ENCODE results near the gene PPP2R5C. TPM values are rescaled to one million over a fixed set of nuclear protein-coding genes. Genes with fewer than 3 reads are reported as not detected.

PPP2R5C gene
- total RNA-seq, 1 experiment from 2014 or later: 301 TPM

DNA sequence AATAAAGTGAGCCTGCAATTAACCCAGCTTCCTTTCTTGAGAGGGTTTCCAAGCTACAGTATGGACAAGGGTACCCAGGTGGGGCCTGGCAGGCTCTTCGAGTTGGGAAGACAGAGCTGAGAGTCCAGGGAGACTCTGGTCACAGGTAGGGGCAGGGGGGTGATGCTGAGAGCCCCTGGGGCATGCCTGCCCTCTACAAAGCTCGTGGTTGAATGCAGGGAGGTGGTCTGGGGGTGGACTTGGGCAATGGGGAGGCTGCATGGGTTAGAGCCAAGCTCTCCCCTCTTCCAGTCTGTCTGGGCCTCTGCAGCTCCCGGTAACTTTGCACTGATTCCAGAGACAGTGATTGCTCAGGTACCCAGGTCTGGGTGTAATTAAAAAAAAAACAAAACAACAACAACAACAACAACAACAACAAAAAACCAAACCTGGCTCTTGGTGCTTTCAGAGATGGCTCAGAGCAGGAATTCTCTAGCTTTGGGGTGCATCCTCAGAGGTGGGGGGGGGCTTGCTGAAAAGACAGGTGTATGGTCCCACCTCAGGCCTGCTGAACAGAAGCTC is 30.8 kb upstream of the PPP2R5C start:
- Histone ChIP-seq H3K4me3 (ENCODE audit: low read length) (no peak overlapping the region), H3K79me2 (ENCODE audit: low read length) (no peaks in the 10 kb centered on the region), H3K36me3 (ENCODE audit: insufficient read depth, low read length) (no peaks in the 10 kb centered on the region), H3K27ac (ENCODE audit: low read length) (no peak overlapping the region), H3K4me1 (ENCODE audit: low read length) (peaks cover 7% of the 10 kb centered on the region), H3K27me3 (ENCODE audit: low read length) (no peaks in the 10 kb centered on the region), H4K20me1 (ENCODE audit: insufficient read depth, low read depth, low read length) (no peaks in the 10 kb centered on the region), H3K9me2 (replicated peaks; ENCODE audit: insufficient read depth, low read length) (no peaks in the 10 kb centered on the region), H2AFZ (ENCODE audit: low read length) (no peak overlapping the region), H3K4me2 (ENCODE audit: low read depth, low read length, poor library complexity, severe bottlenecking) (no peak overlapping the region), H3K9me3 (ENCODE audit: low read length) (no peaks in the 10 kb centered on the region), H3K9ac (ENCODE audit: low read length) (no peak overlapping the region)
- DNase-seq: no peak

DNA sequence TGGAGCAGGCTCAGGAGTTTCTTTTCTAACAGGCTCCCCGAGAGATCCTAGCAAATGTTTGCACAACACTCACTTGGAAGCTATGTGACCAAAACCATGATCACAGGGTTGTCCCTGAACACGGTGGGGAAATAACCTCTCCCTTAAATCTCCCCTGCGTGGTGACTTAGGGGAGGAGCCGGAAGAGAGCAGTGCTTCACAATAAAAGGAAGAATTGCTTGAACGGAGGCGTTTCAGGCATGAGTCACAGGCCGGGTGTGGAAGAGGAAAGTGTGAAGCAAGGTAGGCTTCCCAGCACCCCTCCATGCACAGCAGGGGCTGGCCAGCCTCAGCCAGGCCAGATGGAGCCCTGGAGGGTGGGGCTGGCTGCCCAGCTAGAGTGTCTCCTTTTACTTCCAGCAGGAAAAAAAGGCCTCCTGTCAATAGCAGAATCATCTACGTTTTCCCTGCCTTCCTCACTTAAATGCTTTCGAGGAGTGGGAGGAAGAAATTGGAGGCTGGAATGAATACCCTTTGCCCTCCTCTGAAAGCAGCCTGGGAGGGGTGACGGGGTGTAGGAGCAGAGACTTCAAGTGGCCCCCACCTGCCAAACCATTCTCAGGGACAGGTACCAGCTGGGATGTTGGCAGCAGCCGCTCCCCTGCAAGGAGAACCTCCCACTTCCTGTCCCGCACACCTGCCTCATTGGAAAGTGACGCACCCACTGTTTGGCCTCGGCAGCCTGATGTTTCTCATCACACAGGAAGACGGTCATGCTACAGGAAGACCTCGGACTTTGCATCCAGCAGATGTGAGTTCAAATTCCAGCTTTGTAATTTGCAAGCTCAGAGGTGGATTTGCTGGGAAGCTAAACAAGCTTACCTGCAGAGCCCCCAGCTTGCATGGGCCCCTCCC is 30.1 kb upstream of the PPP2R5C start:
- Histone ChIP-seq H3K4me1 (ENCODE audit: low read length) (peaks cover 7% of the 10 kb centered on the region), H3K4me3 (ENCODE audit: low read length) (no peak overlapping the region), H3K9me2 (replicated peaks; ENCODE audit: insufficient read depth, low read length) (no peaks in the 10 kb centered on the region), H4K20me1 (ENCODE audit: insufficient read depth, low read depth, low read length) (no peaks in the 10 kb centered on the region), H3K79me2 (ENCODE audit: low read length) (no peaks in the 10 kb centered on the region), H3K9me3 (ENCODE audit: low read length) (no peaks in the 10 kb centered on the region), H3K4me2 (ENCODE audit: low read depth, low read length, poor library complexity, severe bottlenecking) (no peak overlapping the region), H3K27ac (ENCODE audit: low read length) (no peak overlapping the region), H3K9ac (ENCODE audit: low read length) (no peak overlapping the region), H3K27me3 (ENCODE audit: low read length) (no peaks in the 10 kb centered on the region), H3K36me3 (ENCODE audit: insufficient read depth, low read length) (no peaks in the 10 kb centered on the region), H2AFZ (ENCODE audit: low read length) (no peak overlapping the region)
- DNase-seq: peak; percentile 56

DNA sequence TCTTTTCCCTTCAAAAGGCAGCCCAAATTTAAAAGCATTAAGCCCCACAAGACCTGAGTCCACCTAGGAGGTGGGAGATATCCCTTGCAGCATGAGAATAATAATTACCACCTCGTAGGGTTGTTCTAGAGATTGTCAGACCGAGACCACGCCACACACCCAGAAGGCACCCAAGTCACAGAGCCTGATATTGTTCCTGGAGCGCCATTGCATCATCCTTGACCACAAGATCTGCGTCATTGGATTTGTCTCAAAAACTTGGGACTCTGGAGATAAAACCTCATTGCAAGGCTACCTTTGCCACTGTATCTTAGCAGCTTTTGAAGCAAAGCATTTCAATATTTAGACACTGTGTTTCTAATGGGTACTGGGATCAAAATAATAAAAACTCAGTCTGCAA is 29.4 kb upstream of the PPP2R5C start:
- Histone ChIP-seq H3K9ac (ENCODE audit: low read length) (no peak overlapping the region), H3K27me3 (ENCODE audit: low read length) (no peaks in the 10 kb centered on the region), H3K9me3 (ENCODE audit: low read length) (no peaks in the 10 kb centered on the region), H3K4me1 (ENCODE audit: low read length) (peaks cover 7% of the 10 kb centered on the region), H3K79me2 (ENCODE audit: low read length) (no peaks in the 10 kb centered on the region), H3K9me2 (replicated peaks; ENCODE audit: insufficient read depth, low read length) (no peaks in the 10 kb centered on the region), H4K20me1 (ENCODE audit: insufficient read depth, low read depth, low read length) (no peaks in the 10 kb centered on the region), H3K4me2 (ENCODE audit: low read depth, low read length, poor library complexity, severe bottlenecking) (no peak overlapping the region), H3K36me3 (ENCODE audit: insufficient read depth, low read length) (no peaks in the 10 kb centered on the region), H3K27ac (ENCODE audit: low read length) (no peak overlapping the region), H3K4me3 (ENCODE audit: low read length) (no peak overlapping the region), H2AFZ (ENCODE audit: low read length) (no peak overlapping the region)
- DNase-seq: no peak

- H3K9me2 ChIP-seq (replicated peaks; ENCODE audit: insufficient read depth, low read length): no peaks in the 10 kb centered on the region
- no peaks in the 10 kb centered on the region for H4K20me1 ChIP-seq (ENCODE audit: insufficient read depth, low read depth, low read length)
- H3K4me3 ChIP-seq (ENCODE audit: low read length): no peak overlapping the region
- no peak overlapping the region for H3K27ac ChIP-seq (ENCODE audit: low read length)
- no peaks in the 10 kb centered on the region for H3K36me3 ChIP-seq (ENCODE audit: insufficient read depth, low read length)
- H2AFZ ChIP-seq (ENCODE audit: low read length): no peak overlapping the region
- DNase-seq: no peak
- H3K9ac ChIP-seq (ENCODE audit: low read length): no peak overlapping the region
- no peaks in the 10 kb centered on the region for H3K9me3 ChIP-seq (ENCODE audit: low read length)
- no peaks in the 10 kb centered on the region for H3K27me3 ChIP-seq (ENCODE audit: low read length)
- H3K4me1 ChIP-seq (ENCODE audit: low read length): peaks cover 10% of the 10 kb centered on the region
- H3K4me2 ChIP-seq (ENCODE audit: low read depth, low read length, poor library complexity, severe bottlenecking): no peak overlapping the region
- no peaks in the 10 kb centered on the region for H3K79me2 ChIP-seq (ENCODE audit: low read length)
Measured at GRCh38 chr14:101733211-101733610, 28.3 kb upstream of the PPP2R5C start.

DNA sequence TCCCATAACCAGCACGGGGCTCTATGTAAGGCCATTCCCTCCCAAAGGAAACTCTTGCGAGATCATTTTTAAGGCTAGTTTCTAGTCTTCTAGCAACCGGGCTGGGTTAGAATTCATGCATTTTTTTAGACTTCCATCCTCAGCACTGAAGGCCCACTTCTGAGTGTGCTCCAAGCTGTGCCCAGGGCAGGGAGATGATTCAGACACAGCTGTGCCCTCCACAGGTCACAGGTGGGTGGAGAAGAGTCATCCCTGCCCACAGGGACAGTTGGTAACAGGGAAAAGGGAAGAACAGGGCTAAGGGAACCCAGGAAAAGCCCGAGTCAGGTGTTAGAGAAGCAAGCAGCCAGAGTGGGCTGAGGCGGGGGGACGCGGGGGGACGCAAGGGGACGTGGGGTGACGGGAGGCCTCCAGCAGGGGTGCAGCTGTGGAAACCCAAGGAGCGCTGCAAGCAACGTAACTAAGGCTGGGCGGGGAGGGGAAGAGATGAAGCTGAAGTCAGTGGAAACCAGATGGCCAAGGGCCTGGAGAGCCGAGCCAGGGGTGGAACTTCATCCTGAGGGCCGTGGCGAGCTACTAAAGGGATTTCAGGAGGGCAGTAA is 27.2 kb upstream of the PPP2R5C start:
- Histone ChIP-seq H2AFZ (ENCODE audit: low read length) (no peak overlapping the region), H3K27ac (ENCODE audit: low read length) (no peak overlapping the region), H3K9ac (ENCODE audit: low read length) (no peak overlapping the region), H3K36me3 (ENCODE audit: insufficient read depth, low read length) (no peaks in the 10 kb centered on the region), H3K27me3 (ENCODE audit: low read length) (no peaks in the 10 kb centered on the region; the same call in 1 of the 2 replicates), H4K20me1 (ENCODE audit: insufficient read depth, low read depth, low read length) (no peaks in the 10 kb centered on the region), H3K9me3 (ENCODE audit: low read length) (no peaks in the 10 kb centered on the region), H3K4me1 (ENCODE audit: low read length) (peaks cover 10% of the 10 kb centered on the region), H3K9me2 (replicated peaks; ENCODE audit: insufficient read depth, low read length) (no peaks in the 10 kb centered on the region), H3K4me2 (ENCODE audit: low read depth, low read length, poor library complexity, severe bottlenecking) (no peak overlapping the region), H3K4me3 (ENCODE audit: low read length) (no peak overlapping the region), H3K79me2 (ENCODE audit: low read length) (no peaks in the 10 kb centered on the region)
- no peak for DNase-seq

GRCh38 chr14:101735453-101735852 is 26.1 kb upstream of the PPP2R5C start:
- Histone ChIP-seq H3K9me2 (replicated peaks; ENCODE audit: insufficient read depth, low read length) (no peaks in the 10 kb centered on the region), H3K79me2 (ENCODE audit: low read length) (no peaks in the 10 kb centered on the region), H3K9ac (ENCODE audit: low read length) (no peak overlapping the region), H3K27me3 (ENCODE audit: low read length) (no peaks in the 10 kb centered on the region; the same call in 1 of the 2 replicates), H2AFZ (ENCODE audit: low read length) (no peak overlapping the region), H3K9me3 (ENCODE audit: low read length) (peaks cover under 1% of the 10 kb centered on the region; the same call in 1 of the 2 replicates), H3K36me3 (ENCODE audit: insufficient read depth, low read length) (no peaks in the 10 kb centered on the region; the same call in 1 of the 2 replicates), H3K4me2 (ENCODE audit: low read depth, low read length, poor library complexity, severe bottlenecking) (no peak overlapping the region), H3K4me1 (ENCODE audit: low read length) (peaks cover 10% of the 10 kb centered on the region), H3K27ac (ENCODE audit: low read length) (no peak overlapping the region), H4K20me1 (ENCODE audit: insufficient read depth, low read depth, low read length) (no peaks in the 10 kb centered on the region), H3K4me3 (ENCODE audit: low read length) (no peak overlapping the region)
- DNase-seq: no peak

DNA sequence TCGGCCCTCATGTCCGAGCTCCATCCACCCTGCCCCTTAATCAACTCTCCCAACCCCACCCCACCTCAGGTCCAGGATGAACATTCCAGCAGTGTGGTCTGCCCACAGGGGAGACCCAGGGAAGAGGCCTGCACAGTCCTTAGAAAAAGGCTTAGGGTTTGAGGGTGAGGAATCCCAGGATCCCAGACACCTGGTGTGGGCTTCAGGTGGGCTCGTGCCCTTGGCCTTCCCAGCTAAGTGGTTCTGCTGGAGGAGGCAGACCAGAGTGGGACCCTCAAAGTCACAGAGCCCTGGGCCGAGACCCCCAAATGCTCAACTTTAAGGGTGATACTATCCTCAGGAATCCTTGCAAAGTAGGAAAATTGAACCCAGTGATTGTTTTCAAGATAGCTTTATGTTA is 25.4 kb upstream of the PPP2R5C start:
- no peak overlapping the region for H3K4me3 ChIP-seq (ENCODE audit: low read length)

GRCh38 chr14:101736585-101736984 is 24.9 kb upstream of the PPP2R5C start:
- H3K79me2 ChIP-seq (ENCODE audit: low read length): no peaks in the 10 kb centered on the region
- peaks cover 7% of the 10 kb centered on the region for H3K4me1 ChIP-seq (ENCODE audit: low read length)
- H3K27me3 ChIP-seq (ENCODE audit: low read length): no peaks in the 10 kb centered on the region; the same call in 1 of the 2 replicates
- peaks cover 5% of the 10 kb centered on the region; the same call in 1 of the 2 replicates for H3K9me3 ChIP-seq (ENCODE audit: low read length)
- no peak overlapping the region for H3K9ac ChIP-seq (ENCODE audit: low read length)
- no peaks in the 10 kb centered on the region for H3K9me2 ChIP-seq (replicated peaks; ENCODE audit: insufficient read depth, low read length)
- DNase-seq: no peak
- no peaks in the 10 kb centered on the region for H4K20me1 ChIP-seq (ENCODE audit: insufficient read depth, low read depth, low read length)
- H2AFZ ChIP-seq (ENCODE audit: low read length): no peak overlapping the region
- no peak overlapping the region for H3K27ac ChIP-seq (ENCODE audit: low read length)
- no peak overlapping the region for H3K4me3 ChIP-seq (ENCODE audit: low read length)
- no peaks in the 10 kb centered on the region; the same call in 1 of the 2 replicates for H3K36me3 ChIP-seq (ENCODE audit: insufficient read depth, low read length)
- no peak overlapping the region for H3K4me2 ChIP-seq (ENCODE audit: low read depth, low read length, poor library complexity, severe bottlenecking)

More for the DNA sequence above, 25.4 kb upstream of the PPP2R5C start:
- Histone ChIP-seq H3K9me2 (replicated peaks; ENCODE audit: insufficient read depth, low read length) (no peaks in the 10 kb centered on the region), H3K27ac (ENCODE audit: low read length) (no peak overlapping the region), H3K9ac (ENCODE audit: low read length) (no peak overlapping the region), H3K36me3 (ENCODE audit: insufficient read depth, low read length) (no peaks in the 10 kb centered on the region; the same call in 1 of the 2 replicates), H3K4me2 (ENCODE audit: low read depth, low read length, poor library complexity, severe bottlenecking) (no peak overlapping the region), H3K9me3 (ENCODE audit: low read length) (peaks cover 5% of the 10 kb centered on the region; the same call in 1 of the 2 replicates), H3K4me1 (ENCODE audit: low read length) (peaks cover 10% of the 10 kb centered on the region), H2AFZ (ENCODE audit: low read length) (no peak overlapping the region), H3K79me2 (ENCODE audit: low read length) (no peaks in the 10 kb centered on the region), H4K20me1 (ENCODE audit: insufficient read depth, low read depth, low read length) (no peaks in the 10 kb centered on the region), H3K27me3 (ENCODE audit: low read length) (no peaks in the 10 kb centered on the region; the same call in 1 of the 2 replicates)
- no peak for DNase-seq
